Lung (tissue), 12 donors: Measurements from ENCODE around the gene PTPN14. TPM values are rescaled to one million over a fixed set of nuclear protein-coding genes. Genes with fewer than 3 reads are reported as not detected.

Experiments
- ATAC-seq: fragments of 200-7000 bp; cut with Tn5 transposase; one replicate; pipeline ENCODE4 v1.9.1; 2020; ENCODE audit warnings: moderate number of reproducible peaks; ENCODE audit not compliant: insufficient read depth, low FRiP score
- DNase-seq, 3 donors: peaks; one replicate each; pipeline ENCODE4 v3.0.0-alpha.2; 2013 to 2017
- H3K27ac ChIP-seq, 2 donors: one replicate each; pipeline ENCODE4 v1.5.1; 2013; ENCODE audit warnings: mild to moderate bottlenecking in 2 of 2, moderate library complexity in 2 of 2, control low read depth in 1 of 2, inconsistent platforms in 1 of 2, low read depth in 1 of 2, low read length in 1 of 2
- H3K27me3 ChIP-seq, 3 donors: one replicate each; pipeline ENCODE4 v1.5.1; 2013; ENCODE audit warnings: low read length in 2 of 3; ENCODE audit not compliant: control insufficient read depth in 3 of 3, insufficient read depth in 3 of 3
- H3K36me3 ChIP-seq, 4 donors: one replicate each; pipeline ENCODE4 v1.5.1; 2013; ENCODE audit warnings: low read length in 4 of 4, mild to moderate bottlenecking in 1 of 4, moderate library complexity in 1 of 4; ENCODE audit not compliant: control insufficient read depth in 4 of 4, insufficient read depth in 4 of 4
- H3K4me1 ChIP-seq, 5 donors: one replicate each; pipeline ENCODE4 v1.5.1; 2013; ENCODE audit warnings: low read length in 5 of 5, mild to moderate bottlenecking in 2 of 5, moderate library complexity in 1 of 5; ENCODE audit not compliant: control insufficient read depth in 5 of 5, insufficient read depth in 5 of 5
- H3K4me3 ChIP-seq: one replicate; pipeline ENCODE4 v1.5.1; 2013; ENCODE audit warnings: mild to moderate bottlenecking, control low read depth, moderate library complexity
- H3K9ac ChIP-seq, 2 donors: one replicate each; pipeline ENCODE4 v1.5.1; 2013; ENCODE audit warnings: low read length in 2 of 2, control low read depth in 1 of 2; ENCODE audit not compliant: insufficient read depth in 1 of 2
- H3K9me3 ChIP-seq, 4 donors: one replicate each; pipeline ENCODE4 v1.5.1; 2013; ENCODE audit warnings: low read length in 3 of 4, mild to moderate bottlenecking in 1 of 4, moderate library complexity in 1 of 4; ENCODE audit not compliant: control insufficient read depth in 4 of 4, insufficient read depth in 3 of 4
- WGBS, 2 donors: extraction: QIAGEN DNeasy Blood & Tissue Kit; methylation state at CpG; one replicate each; pipeline ENCODE4 v1.1.7; 2013; 5-methylcytosine and 5-hydroxymethylcytosine counted together
- polyA plus RNA-seq, 2 donors: library from polyadenylated mRNA; stranded (reverse); fragments of 200-250 nt; gene quantifications; one replicate each; pipeline ENCODE4 v1.2.1, GENCODE V29; 2013
- total RNA-seq, 2 donors: library from RNA; depleted of rRNA in 1 of 2; stranded (reverse); fragments of >200 nt in 1 of 2; gene quantifications; one replicate each; pipeline ENCODE4 v1.2.1, GENCODE V29; 2014 to 2021
- TF ChIP-seq, protein P1 (sequence below): IDR thresholded peaks from 2 replicates; pipeline ENCODE4 v1.5.1; 2012; ENCODE audit warnings: mild to moderate bottlenecking; ENCODE audit errors: control extremely low read depth, extremely low read depth
- donor health status: control.
- donor health status: control.
- donor health status: Bipolar disorder and iron deficiency.
- donor health status: healthy.
- donor health status: DM: yes; HTN: yes; CAD: no.

PTPN14 gene
- total and polyA plus RNA-seq, 4 donors = 4.4 to 43.2 (median 15.2) TPM

DNA sequence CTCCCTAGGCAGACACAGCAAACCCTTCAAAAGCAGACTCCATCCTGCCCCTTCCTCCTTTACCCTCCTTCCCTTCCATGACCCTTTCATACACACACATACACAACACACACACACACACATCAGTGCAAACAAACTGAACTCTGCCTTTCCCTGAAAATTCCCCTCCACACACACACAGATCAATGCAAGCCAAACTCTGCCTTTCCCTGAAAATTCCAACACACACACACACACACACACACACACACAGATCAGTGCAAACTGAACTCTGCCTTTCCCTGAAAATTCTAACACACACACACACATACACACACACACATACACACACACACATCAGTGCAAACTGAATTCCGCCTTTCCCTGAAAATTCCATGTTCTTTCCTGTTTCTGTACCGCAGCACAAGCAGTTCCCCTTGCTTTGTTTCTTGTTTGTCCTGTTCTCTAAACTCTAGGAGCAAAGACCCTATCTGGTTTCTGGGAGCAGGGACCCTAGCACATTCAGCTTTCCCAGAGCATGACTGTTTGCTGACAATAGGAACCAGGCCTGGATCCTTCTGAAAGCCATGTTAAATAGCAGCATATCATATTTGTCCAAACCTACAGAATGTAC lies 91.0 kb downstream of the PTPN14 start:
- Histone ChIP-seq H3K9ac (peak overlapping the region in 1 of 2 donors; percentile 7), H3K36me3 (peaks cover 0 to 1% (median 0%) of the 10 kb centered on the region in 4 donors), H3K27me3 (no peaks in the 10 kb centered on the region), H3K27ac (no peak overlapping the region), H3K4me3 (no peak overlapping the region), H3K4me1 (peaks cover 0 to 6% (median 1%) of the 10 kb centered on the region in 5 donors), H3K9me3 (peaks cover 0 to 2% (median 0%) of the 10 kb centered on the region in 4 donors)
- DNase-seq (peak; percentile 22 to 40 (median 33)), ATAC-seq (no peak)
- 40 to 46% methylated on average over 2 of the region's 2 CpGs for WGBS, 2 donors
- TF ChIP-seq, protein P1, sequence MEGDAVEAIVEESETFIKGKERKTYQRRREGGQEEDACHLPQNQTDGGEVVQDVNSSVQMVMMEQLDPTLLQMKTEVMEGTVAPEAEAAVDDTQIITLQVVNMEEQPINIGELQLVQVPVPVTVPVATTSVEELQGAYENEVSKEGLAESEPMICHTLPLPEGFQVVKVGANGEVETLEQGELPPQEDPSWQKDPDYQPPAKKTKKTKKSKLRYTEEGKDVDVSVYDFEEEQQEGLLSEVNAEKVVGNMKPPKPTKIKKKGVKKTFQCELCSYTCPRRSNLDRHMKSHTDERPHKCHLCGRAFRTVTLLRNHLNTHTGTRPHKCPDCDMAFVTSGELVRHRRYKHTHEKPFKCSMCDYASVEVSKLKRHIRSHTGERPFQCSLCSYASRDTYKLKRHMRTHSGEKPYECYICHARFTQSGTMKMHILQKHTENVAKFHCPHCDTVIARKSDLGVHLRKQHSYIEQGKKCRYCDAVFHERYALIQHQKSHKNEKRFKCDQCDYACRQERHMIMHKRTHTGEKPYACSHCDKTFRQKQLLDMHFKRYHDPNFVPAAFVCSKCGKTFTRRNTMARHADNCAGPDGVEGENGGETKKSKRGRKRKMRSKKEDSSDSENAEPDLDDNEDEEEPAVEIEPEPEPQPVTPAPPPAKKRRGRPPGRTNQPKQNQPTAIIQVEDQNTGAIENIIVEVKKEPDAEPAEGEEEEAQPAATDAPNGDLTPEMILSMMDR = no peak

DNA sequence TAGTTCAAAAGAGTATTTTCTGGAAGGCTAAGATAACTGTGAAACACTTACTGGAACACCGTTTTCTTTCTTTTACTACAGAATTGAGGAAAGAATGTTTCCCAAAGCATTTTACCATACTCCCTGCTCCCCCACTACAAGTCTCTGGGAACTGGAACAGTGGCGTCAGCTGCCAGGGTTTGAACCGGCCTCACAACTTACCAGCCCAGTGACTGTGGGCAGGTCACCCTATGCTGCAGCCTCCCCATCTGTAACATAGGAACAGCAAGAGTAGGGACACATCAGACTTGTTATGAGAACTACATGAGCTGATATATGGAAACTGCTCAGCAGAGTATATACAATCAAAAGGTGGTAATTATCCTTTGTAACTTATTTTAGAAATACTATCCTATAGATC lies 91.5 kb downstream of the PTPN14 start:
- H3K36me3 ChIP-seq = peaks cover 0 to 1% (median 0%) of the 10 kb centered on the region in 4 donors
- ATAC-seq (no peak), DNase-seq (no peak)
- H3K4me1 ChIP-seq = peaks cover 0 to 6% (median 1%) of the 10 kb centered on the region in 5 donors
- no peak overlapping the region for H3K27ac ChIP-seq
- H3K9ac ChIP-seq = no peak overlapping the region
- WGBS, 2 donors = 92 to 95% methylated on average over 3 of the region's 3 CpGs
- no peaks in the 10 kb centered on the region for H3K27me3 ChIP-seq
- H3K4me3 ChIP-seq = no peak overlapping the region
- peaks cover 0 to 2% (median 0%) of the 10 kb centered on the region in 4 donors for H3K9me3 ChIP-seq
- TF ChIP-seq, protein P1 = no peak

DNA sequence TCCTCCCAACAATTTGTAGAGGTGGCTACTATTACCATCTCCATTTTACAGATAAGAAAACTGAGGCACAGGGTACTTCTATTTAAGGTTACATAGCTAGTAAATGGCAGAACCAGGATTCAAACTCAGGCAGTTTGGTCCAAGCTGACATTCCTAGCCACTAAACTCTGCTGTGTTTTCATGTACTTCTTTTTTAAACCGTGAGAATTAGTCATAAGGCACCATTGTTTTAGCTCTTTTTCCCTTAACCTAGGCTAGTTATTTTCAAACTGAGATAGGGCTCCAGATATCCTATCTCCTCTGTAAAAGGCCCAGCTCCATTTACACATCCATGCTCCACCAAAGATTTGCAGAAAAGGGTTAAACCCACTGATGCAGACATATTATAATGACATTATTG lies 92.9 kb downstream of the PTPN14 start:
- H3K4me3 ChIP-seq = no peak overlapping the region
- DNase-seq = no peak
- H3K36me3 ChIP-seq = peaks cover 0 to 1% (median 0%) of the 10 kb centered on the region in 4 donors
- TF ChIP-seq, protein P1 = no peak
- no peak overlapping the region for H3K9ac ChIP-seq
- no peak overlapping the region for H3K27ac ChIP-seq
- peaks cover 0 to 12% (median 1%) of the 10 kb centered on the region in 5 donors for H3K4me1 ChIP-seq
- H3K27me3 ChIP-seq = no peaks in the 10 kb centered on the region
- peaks cover 0 to 2% (median 0%) of the 10 kb centered on the region in 4 donors for H3K9me3 ChIP-seq
- WGBS, 2 donors = 79 to 93% methylated on average over 1 of the region's 1 CpG
- ATAC-seq = no peak
